Daoy (cell line): ENCODE results near the gene HOXC5. TPM values are rescaled to one million over a fixed set of nuclear protein-coding genes. Genes with fewer than 3 reads are reported as not detected.
A peak's percentile ranks its signal among the peaks of the same experiment; 100 is the strongest.

ENCODE experiments used
- DNase-seq: peaks from one replicate; pipeline ENCODE4 v3.0.0-alpha.2; 2015; ENCODE audit warnings: low read depth
- total RNA-seq: library from RNA; depleted of rRNA; stranded (reverse); fragments of >200 nt; shearing (Covaris generic); gene quantifications from 2 replicates; pipeline ENCODE4 v1.2.3, GENCODE V29; 2014

Gene HOXC5
- total RNA-seq, 1 experiment from 2014 or later: 1.9 TPM

DNA sequence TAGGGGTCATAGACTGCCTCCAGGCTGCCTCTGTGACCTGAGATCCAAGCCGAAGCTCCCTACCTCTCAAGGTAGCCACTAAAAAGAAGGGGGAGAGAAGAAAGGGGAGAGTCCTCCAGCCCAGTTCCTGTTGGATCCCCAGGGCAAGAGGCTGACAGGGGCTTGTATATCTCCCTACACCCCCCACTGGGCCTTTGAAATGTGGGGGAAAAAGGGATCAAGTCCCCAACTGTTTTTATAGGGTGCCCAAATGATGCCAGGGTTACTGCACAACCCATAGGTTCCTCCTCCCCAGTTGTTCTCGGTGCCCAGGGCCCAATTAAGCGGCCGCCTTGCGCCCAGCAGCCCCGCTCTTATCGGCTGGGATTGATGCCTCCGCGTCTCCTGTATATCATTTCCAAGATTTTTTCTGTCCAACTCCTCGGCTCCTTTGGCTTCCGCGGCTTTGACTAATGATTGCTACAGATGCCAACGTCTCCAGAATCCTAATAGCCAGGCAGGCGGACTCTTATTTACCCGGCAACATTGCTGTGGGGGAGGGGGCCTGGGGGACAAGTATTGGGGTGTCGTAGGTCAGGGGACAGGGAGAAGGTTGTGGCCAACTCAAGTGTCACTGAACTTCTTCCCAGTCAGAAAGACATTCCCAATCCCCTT lies 13.1 kb downstream of the HOXC5 start:
- DNase-seq: no peak

- DNase-seq: no peak
Observed at GRCh38 chr12:54046809-54047159, 13.9 kb downstream of the HOXC5 start.

DNA sequence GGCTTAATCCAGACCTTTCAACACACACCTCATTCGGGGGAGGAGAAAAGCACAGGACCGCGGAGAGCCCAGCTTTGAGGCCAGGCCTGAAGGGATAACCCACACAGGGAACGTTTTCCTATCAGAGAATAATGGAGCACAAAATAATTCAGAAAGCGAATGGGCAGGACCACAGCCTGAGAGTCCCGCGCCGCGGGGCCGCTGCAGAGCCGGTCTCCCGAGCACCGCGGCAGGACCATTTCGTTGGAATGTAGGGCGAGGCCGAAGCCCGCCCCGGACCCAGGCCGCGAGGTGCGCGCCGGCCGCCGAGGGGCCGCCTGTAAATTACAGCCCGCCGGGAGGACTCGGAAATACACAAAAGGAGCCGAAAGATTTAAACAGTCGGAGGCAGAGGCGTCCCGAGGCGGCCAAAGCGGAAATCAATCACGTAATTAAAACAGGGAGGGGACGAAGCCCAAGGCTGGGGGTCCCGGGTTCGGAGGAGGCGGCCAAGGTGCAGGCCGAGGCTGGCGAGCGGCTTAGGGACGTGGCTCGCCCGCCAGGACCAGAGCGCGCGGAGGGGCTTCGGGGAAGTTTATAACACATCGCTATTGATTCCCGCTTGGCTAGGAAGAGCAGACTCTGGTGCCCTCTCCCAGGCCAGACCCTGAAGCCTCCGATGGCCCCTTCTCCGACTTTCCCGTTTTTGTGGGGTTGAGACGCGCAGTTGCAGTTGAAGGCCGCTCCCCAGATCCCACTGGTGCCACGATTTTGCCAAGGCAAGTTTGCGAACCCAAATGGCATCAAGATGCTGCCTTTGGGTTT lies 14.5 kb downstream of the HOXC5 start:
- DNase-seq: no peak

DNA sequence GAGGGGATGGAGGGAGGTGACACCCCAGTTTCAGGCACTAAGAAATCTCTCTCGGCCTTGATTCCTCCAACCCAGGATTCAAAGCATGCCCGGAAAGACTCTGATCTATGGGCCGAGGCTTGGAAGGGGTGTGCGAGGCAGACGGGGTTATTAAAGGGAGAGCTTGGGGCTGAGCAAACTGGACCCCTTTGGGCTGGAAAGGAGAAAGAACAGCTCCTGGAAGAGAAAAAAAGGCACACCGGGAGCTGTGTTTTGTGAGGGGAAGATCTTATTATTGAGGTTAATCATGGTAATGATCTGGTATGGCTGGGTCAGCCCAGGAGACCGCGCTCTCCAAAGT lies 15.1 kb downstream of the HOXC5 start:
- no peak for DNase-seq

DNA sequence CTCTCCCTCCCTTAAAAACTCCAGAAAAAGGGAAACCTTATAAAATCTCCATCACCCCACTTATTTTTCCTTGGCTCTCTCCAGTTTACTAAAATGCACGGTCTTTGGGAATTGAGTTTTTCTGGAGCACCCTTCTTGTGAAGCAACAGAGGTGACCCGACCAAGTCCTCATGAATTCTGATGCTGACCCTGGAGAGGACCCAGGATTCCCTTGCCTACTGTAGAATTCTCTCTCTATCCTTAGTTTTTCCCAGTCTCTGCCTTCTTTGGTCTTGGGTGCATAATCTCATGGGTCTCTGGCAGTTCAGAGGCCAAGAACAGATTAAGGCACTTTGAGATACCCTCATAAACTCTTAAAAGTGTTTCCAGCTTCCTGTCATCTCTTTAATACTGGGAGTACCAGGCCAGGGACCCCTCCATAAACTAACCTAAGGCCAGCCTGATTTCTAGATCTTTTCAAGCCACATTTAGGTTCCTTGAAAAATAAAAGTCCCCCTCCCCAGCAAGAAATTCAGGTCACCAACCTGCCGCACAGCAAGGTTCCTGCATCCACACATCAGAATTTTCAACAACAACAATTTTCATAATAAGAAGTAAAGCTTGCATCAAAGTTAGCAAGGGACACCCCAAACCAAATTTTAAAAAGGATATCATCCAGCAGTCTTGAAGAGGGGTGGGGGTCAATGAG lies 15.7 kb downstream of the HOXC5 start:
- DNase-seq: no peak

GRCh38 chr12:54049108-54049507 lies 16.3 kb downstream of the HOXC5 start:
- DNase-seq: no peak

DNA sequence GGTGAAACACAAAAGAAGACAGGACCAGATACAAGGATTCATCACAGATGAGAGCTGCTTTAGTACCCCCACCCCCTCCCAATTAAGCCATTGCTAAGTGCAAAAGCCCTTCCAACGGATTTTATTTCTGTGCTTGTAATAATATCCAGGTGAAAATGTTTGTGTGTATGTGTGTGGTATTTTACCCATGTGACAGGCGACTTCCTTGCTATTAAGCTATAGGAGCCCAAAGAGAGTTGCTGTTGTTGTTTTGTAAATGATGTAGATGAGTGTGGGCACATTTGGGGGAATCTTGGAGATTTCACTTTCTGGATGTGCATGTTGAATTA lies 17.6 kb downstream of the HOXC5 start:
- DNase-seq: no peak

- no peak for DNase-seq
Observed at GRCh38 chr12:54051026-54051842, 18.4 kb downstream of the HOXC5 start.

- DNase-seq: no peak
Observed at GRCh38 chr12:54051874-54052437, 19.1 kb downstream of the HOXC5 start.

DNA sequence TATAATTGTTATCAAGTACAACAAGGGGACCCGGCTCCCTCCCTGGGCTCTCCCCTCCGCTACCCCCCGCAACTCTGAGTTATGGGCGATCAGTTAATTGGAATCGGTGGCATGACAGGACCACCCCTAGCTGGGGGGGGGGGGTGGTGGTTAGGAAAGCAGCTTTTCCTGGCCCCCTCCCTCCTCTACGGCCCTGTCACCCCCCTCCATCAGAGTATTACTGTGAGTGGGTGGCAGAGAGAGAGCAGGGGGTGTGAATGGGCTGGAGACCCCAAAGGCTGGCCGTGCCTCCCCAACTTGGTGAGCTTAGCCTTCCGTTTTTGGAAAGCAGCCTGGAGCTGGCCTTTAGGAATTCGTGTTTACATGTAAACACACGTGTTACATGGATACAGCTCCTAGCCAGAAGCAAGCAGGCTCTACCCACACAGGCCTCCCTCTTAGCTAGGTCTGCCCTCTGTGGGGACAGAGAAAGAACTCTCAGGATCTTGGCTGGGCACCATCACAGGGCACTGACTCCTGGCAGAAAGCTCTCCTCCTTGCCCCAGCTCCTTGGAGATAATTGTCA lies 19.7 kb downstream of the HOXC5 start:
- DNase-seq: no peak

GRCh38 chr12:54053003-54053750 lies 20.3 kb downstream of the HOXC5 start:
- DNase-seq: peak; percentile 68

GRCh38 chr12:54053751-54054741 lies 21.2 kb downstream of the HOXC5 start, which contains the start of gene HOXC4:
Gene HOXC4, plus strand, starts transcription at chr12:54053835. Its CDS starts 88 bp downstream, at chr12:54053923.
- DNase-seq: peak; percentile 78

GRCh38 chr12:54054742-54055194 lies 21.9 kb downstream of the HOXC5 start:
- no peak for DNase-seq

DNA sequence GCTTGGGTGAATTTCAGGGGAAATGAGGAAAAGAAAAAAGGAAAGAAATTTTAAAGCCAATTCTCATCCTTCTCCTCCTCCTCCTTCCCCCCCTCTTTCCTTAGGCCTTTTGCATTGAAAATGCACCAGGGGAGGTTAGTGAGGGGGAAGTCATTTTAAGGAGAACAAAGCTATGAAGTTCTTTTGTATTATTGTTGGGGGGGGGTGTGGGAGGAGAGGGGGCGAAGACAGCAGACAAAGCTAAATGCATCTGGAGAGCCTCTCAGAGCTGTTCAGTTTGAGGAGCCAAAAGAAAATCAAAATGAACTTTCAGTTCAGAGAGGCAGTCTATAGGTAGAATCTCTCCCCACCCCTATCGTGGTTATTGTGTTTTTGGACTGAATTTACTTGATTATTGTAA lies 22.7 kb downstream of the HOXC5 start:
- DNase-seq: no peak

GRCh38 chr12:54056110-54056509 lies 23.3 kb downstream of the HOXC5 start:
- DNase-seq: no peak

GRCh38 chr12:54058128-54058768 lies 25.4 kb downstream of the HOXC5 start:
- no peak for DNase-seq

GRCh38 chr12:54059668-54060067 lies 26.8 kb downstream of the HOXC5 start:
- DNase-seq: no peak

DNA sequence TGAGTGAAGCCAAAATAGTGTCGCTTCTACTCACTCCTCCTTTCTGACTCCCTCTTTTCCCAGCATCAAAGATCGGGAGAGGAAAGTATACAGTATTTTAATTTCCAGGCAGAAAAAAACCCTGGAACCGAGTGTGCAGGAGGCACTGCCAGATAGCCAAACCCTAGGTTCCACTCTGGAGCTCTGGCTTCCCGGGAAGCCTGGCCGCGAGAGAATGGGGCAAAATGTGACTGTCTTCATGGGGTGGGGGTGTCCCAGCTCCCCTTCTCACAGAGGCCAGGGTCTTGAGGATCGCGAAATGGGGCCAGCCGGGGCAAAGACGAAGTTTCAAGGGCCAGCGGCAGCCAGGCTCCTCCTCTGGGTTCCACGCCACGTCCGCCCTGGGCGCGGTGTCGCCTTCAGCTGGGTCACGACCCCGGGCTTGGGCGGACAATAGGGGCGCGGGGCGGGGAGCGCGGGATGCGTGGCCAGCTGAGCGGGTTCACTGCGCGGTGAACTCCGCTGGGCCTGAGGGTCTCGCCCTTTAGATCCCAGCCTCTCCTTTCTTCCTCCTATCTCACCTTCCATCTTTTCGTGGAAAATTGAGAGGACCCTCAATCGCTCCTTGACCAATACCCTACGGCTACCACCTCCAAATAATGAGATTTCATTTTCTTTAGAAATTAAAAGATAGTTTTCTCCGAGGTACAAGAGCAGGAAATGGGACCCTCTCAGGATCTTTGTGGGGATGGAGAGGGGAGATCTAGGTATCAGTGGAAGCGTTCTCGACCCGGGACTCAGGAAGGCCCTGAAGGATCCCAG lies 27.5 kb downstream of the HOXC5 start:
- no peak for DNase-seq
